Measurements from ENCODE around the gene CUX1. TPM values are rescaled to one million over a fixed set of nuclear protein-coding genes. Genes with fewer than 3 reads are reported as not detected.

The CUX1 gene
- total RNA-seq, 1 experiment from 2014 or later = 64.3 TPM

- TF ChIP-seq, protein P1, sequence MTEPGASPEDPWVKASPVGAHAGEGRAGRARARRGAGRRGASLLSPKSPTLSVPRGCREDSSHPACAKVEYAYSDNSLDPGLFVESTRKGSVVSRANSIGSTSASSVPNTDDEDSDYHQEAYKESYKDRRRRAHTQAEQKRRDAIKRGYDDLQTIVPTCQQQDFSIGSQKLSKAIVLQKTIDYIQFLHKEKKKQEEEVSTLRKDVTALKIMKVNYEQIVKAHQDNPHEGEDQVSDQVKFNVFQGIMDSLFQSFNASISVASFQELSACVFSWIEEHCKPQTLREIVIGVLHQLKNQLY (CRISPR knock-in tag; IDR thresholded peaks at IDR 0.05) = no peak
Measured at GRCh38 chr7:102178410-102178809, 361.0 kb downstream of the CUX1 start (continued).

DNA sequence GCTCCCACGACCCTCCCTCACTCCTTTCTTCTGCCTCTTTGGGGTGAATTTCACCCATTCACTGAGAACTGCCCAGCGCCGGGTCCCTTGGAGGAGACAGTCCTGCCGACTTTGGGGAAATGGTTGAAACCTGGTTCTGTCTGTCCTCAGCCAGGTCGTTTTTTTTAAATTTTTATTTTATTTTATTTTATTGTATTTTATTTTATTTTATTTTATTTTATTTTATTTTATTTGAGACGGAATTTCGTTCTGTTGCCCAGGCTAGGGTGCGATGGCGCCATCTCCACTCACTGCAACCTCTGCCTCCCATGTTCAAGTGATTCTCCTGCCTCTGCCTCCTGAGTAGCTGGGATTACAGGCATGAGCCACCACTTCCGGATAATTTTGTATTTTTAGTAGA lies 363.3 kb downstream of the CUX1 start:
- TF ChIP-seq ZNF232 (CRISPR knock-in tag; IDR thresholded peaks at IDR 0.05) (no peak), PREB (CRISPR knock-in tag; IDR thresholded peaks at IDR 0.05; ENCODE audit: borderline replicate concordance) (no peak), HMGA2 (CRISPR knock-in tag; IDR thresholded peaks at IDR 0.05) (peak; percentile 92)
- Mint-ChIP-seq H3K4me1 (no peaks in the 10 kb centered on the region), H3K9me3 (no peaks in the 10 kb centered on the region), H3K27ac (no peak overlapping the region), H3K36me3 (peaks cover 40% of the 10 kb centered on the region), H3K4me3 (no peak overlapping the region), H3K27me3 (ENCODE audit: low read depth) (no peaks in the 10 kb centered on the region)
- ChIA-PET CTCF (no interaction called here), POLR2A (interaction anchor here (1.0 kb wide), 1 partner anchor 19 kb away, joined by 3 read pairs; no protein-coding TSS in a partner anchor)
- no peak for ATAC-seq
- no peak for DNase-seq (ENCODE audit: low spot score)

GRCh38 chr7:102181517-102181916 lies 364.1 kb downstream of the CUX1 start:
- ATAC-seq (no peak), DNase-seq (ENCODE audit: low spot score) (no peak)
- Mint-ChIP-seq H3K4me1 (no peaks in the 10 kb centered on the region), H3K27ac (no peak overlapping the region), H3K9me3 (no peaks in the 10 kb centered on the region), H3K4me3 (no peak overlapping the region), H3K36me3 (peaks cover 42% of the 10 kb centered on the region), H3K27me3 (ENCODE audit: low read depth) (no peaks in the 10 kb centered on the region)
- TF ChIP-seq ZNF512 (CRISPR knock-in tag; IDR thresholded peaks at IDR 0.05; ENCODE audit: borderline replicate concordance) (no peak), ZBTB21 (CRISPR knock-in tag; IDR thresholded peaks at IDR 0.05; ENCODE audit: borderline replicate concordance) (no peak), SP1 (CRISPR knock-in tag; conservative IDR thresholded peaks at IDR 0.05) (no peak), ATF6 (CRISPR knock-in tag; IDR thresholded peaks at IDR 0.05) (no peak), ZNF138 (CRISPR knock-in tag; conservative IDR thresholded peaks at IDR 0.05) (no peak), TCF7 (CRISPR knock-in tag; IDR thresholded peaks at IDR 0.05; ENCODE audit: low read depth) (no peak), MAX (CRISPR knock-in tag; IDR thresholded peaks at IDR 0.05) (no peak), ETV6 (CRISPR knock-in tag; IDR thresholded peaks at IDR 0.05) (no peak), SMAD3 (CRISPR knock-in tag; IDR thresholded peaks at IDR 0.05; ENCODE audit: borderline replicate concordance) (no peak), GABPB1 (CRISPR knock-in tag; IDR thresholded peaks at IDR 0.05) (no peak)
- TF ChIP-seq, protein P2, sequence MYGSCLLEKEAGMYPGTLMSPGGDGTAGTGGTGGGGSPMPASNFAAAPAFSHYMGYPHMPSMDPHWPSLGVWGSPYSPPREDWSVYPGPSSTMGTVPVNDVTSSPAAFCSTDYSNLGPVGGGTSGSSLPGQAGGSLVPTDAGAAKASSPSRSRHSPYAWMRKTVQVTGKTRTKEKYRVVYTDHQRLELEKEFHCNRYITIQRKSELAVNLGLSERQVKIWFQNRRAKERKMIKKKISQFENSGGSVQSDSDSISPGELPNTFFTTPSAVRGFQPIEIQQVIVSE (CRISPR knock-in tag; IDR thresholded peaks at IDR 0.05; ENCODE audit: borderline replicate concordance) = no peak
- TF ChIP-seq, protein P3, sequence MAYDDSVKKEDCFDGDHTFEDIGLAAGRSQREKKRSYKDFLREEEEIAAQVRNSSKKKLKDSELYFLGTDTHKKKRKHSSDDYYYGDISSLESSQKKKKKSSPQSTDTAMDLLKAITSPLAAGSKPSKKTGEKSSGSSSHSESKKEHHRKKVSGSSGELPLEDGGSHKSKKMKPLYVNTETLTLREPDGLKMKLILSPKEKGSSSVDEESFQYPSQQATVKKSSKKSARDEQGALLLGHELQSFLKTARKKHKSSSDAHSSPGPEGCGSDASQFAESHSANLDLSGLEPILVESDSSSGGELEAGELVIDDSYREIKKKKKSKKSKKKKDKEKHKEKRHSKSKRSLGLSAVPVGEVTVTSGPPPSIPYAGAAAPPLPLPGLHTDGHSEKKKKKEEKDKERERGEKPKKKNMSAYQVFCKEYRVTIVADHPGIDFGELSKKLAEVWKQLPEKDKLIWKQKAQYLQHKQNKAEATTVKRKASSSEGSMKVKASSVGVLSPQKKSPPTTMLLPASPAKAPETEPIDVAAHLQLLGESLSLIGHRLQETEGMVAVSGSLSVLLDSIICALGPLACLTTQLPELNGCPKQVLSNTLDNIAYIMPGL (CRISPR knock-in tag; IDR thresholded peaks at IDR 0.05) = no peak
- TF ChIP-seq, protein P4, sequence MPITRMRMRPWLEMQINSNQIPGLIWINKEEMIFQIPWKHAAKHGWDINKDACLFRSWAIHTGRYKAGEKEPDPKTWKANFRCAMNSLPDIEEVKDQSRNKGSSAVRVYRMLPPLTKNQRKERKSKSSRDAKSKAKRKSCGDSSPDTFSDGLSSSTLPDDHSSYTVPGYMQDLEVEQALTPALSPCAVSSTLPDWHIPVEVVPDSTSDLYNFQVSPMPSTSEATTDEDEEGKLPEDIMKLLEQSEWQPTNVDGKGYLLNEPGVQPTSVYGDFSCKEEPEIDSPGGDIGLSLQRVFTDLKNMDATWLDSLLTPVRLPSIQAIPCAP (CRISPR knock-in tag; IDR thresholded peaks at IDR 0.05) = no peak
- TF ChIP-seq, protein P5, sequence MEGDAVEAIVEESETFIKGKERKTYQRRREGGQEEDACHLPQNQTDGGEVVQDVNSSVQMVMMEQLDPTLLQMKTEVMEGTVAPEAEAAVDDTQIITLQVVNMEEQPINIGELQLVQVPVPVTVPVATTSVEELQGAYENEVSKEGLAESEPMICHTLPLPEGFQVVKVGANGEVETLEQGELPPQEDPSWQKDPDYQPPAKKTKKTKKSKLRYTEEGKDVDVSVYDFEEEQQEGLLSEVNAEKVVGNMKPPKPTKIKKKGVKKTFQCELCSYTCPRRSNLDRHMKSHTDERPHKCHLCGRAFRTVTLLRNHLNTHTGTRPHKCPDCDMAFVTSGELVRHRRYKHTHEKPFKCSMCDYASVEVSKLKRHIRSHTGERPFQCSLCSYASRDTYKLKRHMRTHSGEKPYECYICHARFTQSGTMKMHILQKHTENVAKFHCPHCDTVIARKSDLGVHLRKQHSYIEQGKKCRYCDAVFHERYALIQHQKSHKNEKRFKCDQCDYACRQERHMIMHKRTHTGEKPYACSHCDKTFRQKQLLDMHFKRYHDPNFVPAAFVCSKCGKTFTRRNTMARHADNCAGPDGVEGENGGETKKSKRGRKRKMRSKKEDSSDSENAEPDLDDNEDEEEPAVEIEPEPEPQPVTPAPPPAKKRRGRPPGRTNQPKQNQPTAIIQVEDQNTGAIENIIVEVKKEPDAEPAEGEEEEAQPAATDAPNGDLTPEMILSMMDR (IDR thresholded peaks at IDR 0.05) = no peak
- POLR2A ChIA-PET = interaction anchor here (1.0 kb wide), 1 partner anchor 20 kb away, joined by 3 read pairs; no protein-coding TSS in a partner anchor
- CTCF ChIA-PET = no interaction called here
